GM21367 (cell line): ENCODE data around the gene MACROD2.

Source experiments
- ATAC-seq: cut with Tn5 transposase; IDR thresholded peaks from one replicate; pipeline ENCODE4 v1.9.1; 2021; ENCODE audit not compliant: unreplicated experiment

MACROD2 gene

DNA sequence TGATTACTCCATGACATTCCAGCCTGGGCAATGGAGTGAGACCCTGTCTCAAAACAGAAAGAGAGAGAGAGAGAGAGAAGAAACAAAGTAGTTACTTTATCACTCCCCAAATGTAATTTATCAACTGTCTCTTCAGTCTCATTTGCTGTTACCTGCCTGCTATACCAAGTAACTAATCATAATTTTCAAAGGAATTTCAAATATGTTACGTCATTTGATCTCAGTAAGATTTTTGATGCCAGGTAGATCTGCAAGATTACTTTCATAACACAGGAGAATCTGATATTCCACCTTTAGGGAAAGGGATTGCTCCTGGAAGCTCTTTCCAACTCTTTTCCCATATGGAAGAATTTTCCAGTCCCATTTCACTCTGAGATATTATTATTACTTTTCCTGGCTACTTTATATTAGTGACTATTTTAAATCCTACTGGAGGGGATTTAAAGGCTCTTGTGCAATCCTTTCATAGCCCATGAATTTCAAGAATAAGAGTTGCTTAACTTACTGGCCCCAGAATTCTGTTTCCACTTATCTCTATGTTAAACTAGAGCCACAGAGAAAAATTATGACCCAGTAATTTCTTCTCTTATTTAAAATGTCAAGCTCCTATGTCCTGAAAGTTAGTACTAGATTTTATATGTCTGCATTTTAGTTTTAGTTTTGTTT, 732.3 kb downstream of the MACROD2 start:
- ATAC-seq = no peak

DNA sequence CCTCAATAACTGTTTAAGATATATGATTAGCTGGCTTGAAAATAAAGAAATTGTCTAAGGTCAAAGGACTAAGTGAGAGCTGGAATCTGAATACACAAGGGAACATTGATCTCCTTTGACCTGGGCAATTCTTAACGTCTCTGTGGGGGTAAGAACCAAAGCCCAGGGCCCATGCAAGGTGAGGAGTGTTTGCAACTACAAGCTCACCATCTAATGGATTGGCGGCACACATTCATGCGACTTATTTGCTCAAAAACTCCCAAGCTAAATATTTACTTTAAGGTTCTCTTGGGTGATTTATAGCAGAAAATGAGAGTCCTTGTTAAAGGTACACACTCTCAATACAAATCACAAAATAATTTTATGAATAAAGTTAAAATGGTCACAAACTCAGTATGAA, 734.1 kb downstream of the MACROD2 start:
- no peak for ATAC-seq

DNA sequence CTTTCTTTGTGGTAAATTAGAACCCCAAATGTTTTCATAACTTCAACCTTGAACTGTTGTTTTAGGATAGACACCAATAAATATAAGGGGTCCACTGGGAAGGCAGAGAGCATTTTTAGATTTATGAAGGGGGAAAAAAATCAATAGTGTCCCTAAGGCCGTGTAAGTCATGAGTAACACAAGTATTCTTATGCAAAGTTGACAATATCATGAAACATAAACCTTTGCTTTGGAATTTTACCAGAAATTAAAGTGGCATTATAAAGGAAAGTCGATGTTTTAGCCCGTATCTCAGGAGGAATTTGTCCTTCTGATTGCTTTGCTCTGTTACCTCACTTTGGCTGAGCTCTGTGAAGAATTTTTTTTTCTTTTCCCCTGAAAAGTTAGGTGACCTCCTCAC, 737.0 kb downstream of the MACROD2 start:
- no peak for ATAC-seq

DNA sequence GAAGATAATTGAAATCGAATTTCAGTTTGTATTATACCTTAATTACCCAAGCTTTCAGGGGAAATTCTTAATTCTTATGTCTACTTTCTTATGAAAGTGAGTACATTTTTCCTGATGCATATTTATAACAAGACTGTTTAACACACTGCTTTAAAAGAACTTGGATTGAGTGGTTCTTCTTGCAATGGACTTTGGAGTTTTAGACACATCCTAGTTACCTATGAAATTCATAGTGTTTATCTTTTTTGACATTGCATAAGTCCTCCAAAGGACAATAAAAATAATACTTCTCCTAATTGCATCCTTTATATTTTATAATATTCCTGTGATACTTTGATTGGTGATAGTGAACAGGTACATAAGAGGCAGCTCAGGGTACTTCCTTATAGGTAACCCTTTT, 737.7 kb downstream of the MACROD2 start:
- ATAC-seq = no peak

DNA sequence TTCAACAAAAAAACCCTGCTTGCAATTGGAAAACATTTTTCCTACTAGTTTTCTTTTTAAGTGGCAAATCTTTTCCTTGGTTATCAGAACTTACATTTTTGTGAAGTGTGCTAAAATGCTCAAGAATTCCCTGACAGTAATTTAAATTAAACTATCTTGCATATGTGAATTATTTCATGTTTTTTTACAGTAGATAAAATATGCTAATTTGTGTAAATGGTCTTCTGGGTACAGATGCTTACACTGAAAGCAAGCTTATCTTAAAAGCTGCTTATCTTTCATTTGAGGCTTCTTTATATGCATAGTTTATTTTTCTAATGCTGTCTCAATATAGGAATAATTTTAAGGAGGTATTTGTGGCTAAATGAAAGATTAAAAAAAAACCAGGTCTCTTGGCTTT, 745.1 kb downstream of the MACROD2 start:
- ATAC-seq = no peak

DNA sequence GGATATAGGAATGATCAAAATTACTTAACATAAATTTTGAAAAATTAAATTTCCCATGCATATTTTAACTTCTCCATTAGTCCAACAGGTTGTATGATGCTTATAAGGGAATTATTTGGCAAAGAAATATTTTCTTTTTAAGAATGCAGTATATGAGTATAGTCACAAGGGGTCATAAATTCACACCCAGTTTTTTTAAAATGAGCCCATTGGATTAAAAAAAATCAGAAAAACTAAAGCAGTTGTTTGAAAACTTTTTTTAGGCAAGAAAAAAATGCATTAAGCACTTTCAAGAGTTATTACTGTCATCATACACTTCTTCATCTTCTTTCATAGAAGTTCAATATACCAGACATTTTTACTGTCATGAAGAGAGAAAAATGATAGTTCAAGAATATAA, 746.3 kb downstream of the MACROD2 start:
- no peak for ATAC-seq

DNA sequence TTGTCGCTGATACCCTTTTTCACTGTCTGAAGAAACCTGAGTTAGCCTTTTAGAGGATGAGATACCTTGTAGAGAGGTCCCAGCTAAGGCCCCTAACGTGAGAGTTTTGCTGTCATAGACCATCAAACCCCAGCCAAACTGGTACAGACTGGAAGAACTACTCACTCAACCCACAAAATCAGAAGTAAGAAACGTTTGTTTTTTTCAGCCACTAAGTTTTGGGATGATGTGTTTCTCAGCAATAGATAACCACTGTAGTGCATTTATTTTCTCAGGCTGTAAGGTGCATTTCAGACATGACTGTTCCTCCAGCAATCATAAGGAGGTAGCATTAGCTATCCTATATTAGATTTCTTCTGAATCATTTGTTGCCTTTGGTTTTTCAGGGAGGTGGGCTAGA, 749.4 kb downstream of the MACROD2 start:
- ATAC-seq = no peak

DNA sequence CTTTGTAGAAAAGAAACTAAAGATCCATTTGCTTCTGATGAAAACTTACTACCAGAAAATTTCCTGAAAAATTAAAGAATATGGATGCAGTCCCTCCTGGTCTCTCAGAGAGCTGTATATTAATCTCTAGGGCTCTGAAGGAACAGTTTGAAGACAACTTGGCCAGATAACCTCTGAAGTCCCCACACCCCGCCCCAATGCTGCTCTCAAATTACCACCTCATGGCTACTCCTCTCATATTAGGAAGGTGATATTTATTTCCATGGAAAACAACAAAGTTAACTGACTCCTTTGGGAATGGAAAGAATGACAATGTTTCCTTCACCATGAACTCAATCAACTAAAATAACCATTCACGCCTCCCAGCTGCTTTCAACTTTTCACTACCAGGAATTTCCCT, 750.5 kb downstream of the MACROD2 start:
- ATAC-seq = no peak

DNA sequence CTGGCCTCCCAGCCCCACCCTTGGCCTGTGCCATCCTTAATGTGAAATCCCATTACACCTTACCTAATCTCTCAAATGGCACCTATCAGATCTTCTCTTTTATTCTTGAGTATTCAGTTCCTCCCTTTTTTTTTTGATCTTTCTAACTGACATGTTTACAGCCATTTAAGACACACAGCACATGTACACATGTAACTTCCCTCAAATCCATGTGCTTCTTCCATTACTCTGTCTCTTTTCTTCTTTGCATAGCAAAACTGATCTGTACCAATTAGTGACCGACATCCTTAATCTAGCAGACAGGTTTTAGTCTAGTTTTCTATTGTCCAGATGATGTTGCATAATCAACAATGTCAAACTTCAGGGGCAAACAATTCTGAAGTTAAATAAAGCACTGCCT, 755.9 kb downstream of the MACROD2 start:
- ATAC-seq = no peak

DNA sequence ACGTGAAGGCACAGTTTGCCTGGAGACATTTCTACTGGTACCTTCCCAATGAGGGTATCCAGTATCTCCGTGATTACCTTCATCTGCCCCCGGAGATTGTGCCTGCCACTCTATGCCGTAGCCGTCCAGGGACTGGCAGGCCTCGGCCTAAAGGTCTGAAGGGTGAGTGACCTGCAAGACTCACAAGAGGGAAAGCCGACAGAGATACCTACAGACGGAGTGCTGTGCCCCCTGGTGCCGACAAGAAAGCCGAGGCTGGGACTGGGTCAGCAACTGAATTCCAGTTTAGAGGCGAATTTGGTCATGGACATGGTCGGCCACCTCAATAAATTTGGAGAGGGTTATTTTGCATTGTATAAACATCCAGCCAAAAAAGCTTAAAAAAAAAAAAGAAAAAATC, 762.4 kb downstream of the MACROD2 start:
- no peak for ATAC-seq

DNA sequence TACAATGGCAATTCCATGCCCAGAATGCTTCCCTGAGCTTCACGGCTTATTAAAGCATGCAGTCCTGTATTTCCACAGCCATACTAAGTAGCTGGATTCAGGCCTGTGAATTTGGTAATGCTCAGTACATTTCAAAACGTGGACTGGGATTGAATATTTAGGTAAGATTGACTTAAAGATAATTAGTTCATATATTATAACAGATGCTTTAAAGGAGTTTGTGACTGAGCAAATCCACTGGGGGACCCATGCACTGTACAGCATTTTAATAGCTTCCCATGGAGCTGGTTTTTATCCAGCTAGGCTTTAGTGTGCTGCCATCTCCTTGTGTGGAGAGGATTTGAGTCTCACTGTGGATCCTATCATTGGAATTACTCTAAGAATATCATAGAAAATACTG, 763.0 kb downstream of the MACROD2 start:
- ATAC-seq = no peak

DNA sequence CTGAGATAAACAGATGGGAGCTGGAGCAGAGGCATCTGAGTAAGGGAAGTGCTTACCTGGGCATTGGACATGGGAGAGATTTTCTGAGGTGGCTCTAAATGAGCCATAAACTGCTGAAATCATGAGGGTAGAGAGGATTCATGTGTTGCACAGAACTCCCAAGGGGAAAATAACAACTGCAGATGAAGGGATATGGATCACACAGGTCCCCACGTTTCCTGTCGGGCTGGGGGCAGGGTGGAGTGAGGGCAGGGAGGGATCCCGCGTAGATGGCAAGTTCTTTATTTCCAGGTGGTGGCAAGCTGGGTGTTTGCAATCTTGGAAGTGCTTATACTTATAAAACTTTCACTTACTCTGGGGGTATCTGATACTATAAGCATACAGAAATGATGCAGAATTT, 764.7 kb downstream of the MACROD2 start:
- no peak for ATAC-seq

DNA sequence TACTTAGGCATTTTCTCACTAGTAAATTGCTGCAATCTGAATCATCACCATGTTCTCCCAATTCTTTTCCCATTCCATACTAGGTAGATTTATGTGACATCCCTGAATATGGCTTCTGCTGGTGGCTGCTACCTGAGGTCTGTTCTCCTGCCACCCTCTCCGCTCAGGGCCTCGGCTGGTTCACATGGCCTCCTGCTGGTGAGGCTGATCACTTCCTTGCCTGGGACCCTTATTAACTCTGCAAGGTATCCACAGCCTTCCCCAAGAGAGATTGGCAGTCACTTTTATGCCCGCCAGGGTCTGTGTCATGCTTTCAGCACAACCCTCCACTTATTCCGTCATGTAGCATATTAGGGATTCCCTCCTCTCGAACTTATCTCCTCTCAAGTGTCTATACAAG, 766.6 kb downstream of the MACROD2 start:
- no peak for ATAC-seq

DNA sequence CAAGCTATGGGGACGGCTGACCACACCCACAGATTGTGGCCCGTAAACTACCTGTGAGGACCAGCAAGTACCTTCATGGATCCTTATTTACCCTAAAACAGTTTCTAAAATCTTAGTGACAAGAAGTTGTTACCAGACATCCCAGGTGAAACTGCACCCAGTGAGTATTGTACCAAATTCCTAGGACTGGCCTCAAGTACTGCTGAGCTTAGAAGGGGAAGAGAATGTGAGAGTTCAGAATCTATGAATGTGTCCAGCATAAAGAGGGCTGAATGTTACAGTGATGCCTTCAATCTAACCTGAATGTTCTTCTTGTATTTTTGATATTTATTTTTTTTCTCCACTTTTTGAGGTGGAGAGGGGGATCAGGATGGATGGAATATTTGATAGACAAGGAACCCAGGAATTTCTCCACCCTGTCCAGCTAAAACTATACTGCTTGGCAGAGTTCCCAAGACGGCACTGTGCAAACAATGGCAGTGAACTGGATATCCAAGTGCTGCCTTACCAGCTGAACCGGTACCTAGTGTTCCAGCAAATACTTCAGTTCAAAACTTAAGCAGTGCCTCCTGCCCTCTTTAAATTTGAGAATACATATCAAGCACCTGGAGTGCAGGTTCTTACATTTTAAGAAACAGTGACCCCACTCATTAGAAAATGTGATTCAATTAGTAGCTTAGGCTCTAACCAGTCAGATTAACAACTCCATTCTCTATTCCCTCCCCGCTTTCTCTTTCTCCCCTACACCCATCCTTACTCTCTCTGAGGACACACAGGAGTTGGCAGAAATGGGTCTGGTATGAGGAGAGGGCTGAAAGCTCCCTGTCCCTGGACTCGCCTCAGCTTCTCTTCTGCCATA, 769.4 kb downstream of the MACROD2 start:
- ATAC-seq = no peak

DNA sequence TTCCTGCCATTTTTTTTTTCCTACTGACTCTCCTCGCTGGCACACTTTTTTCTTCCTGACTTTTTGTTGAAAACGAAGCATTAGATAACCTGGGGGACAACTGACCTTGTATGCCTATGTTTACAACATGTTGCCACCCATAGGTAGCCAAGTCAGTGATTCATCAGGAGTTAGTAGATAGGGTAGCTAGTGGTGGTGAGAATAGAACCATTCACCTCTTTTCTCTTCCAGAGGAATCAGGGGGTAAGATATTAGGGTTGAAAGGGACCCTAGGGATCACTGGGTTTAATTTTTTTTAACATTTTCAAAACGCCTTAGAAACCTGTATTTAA, 770.0 kb downstream of the MACROD2 start:
- ATAC-seq = no peak

DNA sequence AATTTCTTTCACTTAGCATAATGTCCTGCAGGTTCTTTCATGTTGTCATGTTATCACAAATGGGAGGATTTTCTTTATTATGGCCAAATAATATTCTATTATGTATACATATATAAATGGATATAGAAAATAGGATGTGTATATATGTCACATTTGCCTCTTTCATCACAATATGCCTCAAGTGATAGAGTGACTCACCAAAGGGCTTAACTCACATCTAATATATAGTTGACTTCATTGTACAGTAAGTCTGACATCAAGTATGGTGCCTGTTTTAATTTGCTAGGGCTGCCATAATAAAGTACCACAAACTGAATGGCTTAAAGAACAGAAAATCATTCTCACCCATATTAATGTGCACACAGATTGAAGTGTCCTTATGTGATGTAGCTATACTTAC, 778.2 kb downstream of the MACROD2 start:
- no peak for ATAC-seq

DNA sequence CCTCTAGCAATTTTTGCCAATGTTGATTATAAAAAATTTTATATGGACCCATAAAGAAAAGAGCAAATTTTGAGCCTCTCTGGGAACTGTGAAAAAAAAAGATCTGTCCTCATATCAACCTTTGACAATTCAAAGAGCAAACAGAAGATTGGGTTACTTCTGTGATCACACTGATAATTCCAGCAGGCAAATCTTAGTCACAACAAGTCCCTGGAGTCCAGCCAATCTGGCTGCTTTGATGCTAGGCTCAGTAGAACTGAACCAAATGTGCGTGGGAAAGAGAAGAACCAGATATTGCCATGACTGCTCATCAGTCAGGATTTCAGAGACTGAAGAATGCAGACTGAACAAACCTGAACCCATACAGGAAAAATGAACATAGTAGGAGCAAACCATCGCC, 780.5 kb downstream of the MACROD2 start:
- ATAC-seq = no peak

DNA sequence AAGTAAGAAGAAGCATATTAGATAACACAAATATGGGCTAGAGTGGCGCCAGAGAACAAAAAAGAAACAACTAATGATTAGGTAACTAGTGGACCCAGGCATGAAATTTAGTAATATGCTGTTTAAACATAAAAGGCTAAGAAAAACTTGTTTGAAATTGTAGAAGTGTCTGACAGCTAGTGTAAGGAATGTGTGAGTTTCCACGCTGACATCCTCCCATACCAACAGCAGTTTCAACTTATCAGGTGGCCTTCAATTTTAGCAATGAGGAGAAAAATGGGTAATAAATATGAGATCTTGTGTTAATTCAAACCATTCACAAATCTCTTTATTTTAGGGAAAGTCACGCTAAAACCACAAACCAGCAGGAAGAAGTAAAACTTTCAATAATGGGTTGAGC, 782.3 kb downstream of the MACROD2 start:
- no peak for ATAC-seq

DNA sequence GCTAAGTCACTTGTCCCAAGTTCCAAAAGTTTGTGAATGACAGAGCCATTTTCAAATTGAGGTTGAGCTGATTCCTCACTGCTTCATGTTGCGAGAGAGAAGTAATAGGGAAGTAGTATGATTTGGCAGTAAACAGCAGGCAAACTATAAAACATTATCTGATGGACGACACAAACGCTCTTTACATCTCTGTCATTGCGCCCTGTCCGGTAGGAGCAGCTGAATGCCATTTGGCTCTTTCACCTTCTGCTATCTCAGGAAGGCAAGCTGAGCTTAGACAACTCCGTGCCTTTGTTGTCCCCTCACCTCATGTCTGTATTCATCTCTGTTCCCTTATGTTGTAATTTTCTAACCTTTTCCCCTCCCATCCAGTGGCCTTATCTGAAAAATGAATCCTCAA, 782.8 kb downstream of the MACROD2 start:
- no peak for ATAC-seq

DNA sequence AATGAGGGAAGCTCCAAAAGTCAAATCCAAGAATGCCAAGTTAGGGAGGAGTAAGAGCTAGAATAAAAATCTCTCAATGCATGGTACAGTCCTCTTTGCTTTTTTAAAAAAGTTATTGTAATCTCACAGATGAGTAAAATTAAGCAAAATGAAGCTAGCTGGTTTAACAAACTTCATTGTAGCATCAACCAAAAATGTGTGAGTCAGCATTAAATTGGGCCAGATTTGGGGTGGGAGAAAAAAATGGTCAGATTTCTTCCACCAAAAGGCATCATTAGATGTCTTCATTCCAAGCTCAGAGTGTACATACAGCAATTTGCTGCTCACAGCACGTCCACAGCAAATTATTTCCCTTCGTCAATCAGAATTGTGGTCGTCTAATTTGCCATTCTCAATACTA, 783.6 kb downstream of the MACROD2 start:
- ATAC-seq = no peak

DNA sequence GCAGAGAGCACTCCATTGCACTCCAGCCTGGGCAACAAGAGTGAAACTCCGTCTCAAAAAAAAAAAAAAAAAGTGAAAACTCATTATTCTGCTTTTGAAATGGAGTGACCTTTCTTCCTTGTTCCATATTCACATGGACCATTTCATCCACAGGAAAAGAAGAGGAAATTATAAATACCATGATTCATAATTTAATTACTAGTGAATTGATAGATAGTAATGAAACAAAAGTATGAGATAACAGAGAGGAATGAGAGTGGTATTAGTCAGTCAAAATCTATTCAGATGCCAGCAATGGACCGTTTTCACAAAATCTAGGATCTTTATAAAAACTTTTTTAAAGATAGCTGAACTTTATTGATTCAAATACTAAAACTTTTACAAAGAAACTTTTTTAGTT, 785.2 kb downstream of the MACROD2 start:
- no peak for ATAC-seq

DNA sequence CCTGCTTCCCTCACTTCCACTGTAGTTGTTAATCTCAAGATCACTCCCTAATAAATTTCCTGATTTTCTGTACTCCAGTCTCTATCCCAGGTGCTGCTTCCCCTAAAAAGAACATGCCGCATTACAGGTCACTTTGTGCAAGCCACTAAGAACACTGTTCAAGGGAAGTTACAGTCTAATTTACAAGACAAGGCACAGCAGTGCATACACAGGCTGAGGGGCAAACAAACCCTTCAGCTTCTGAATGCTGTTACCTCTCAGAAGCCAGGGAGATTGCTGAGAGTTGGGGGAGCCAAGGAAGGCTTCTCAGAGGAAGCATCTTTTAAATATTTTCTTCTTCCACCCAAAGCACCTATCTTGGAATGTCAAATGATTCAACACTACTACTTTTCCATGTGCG, 787.4 kb downstream of the MACROD2 start:
- no peak for ATAC-seq

DNA sequence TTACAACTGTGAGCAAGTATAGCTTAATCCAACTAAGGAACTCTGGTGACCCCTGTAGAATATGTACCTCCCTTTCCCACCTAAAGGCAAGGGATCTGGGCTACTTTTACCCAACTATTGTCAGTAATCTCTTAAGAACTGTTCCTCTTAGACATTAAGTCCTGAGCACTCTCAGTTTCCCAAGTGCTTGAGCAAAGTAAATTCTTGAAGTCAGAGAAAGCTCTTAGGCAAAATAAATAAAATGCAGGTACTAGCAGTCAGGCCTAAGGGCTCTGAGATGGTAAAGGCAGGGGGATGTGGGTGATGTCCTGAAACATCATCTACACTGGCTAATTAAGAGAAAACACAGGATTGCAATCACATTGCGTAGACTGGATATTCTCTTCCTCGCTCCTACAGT, 788.5 kb downstream of the MACROD2 start:
- ATAC-seq = no peak
